Skeletal muscle tissue (tissue), 4 donors: ENCODE measurements around the gene ADAMTSL1. TPM values are rescaled to one million over a fixed set of nuclear protein-coding genes. Genes with fewer than 3 reads are reported as not detected.

Experiments used
- H3K27ac ChIP-seq: one replicate; pipeline ENCODE4 v1.7.0; 2013; ENCODE audit warnings: mild to moderate bottlenecking, low read depth, low read length, inconsistent platforms
- H3K27me3 ChIP-seq, 3 donors: one replicate each; pipeline ENCODE4 v1.7.0; 2013; ENCODE audit warnings: low read length in 3 of 3; ENCODE audit not compliant: control insufficient read depth in 3 of 3, insufficient read depth in 3 of 3
- H3K36me3 ChIP-seq, 3 donors: one replicate each; pipeline ENCODE4 v1.7.0; 2013; ENCODE audit warnings: low read length in 3 of 3; ENCODE audit not compliant: control insufficient read depth in 3 of 3, insufficient read depth in 3 of 3
- H3K4me1 ChIP-seq, 3 donors: one replicate each; pipeline ENCODE4 v1.7.0; 2013; ENCODE audit warnings: low read length in 3 of 3, mild to moderate bottlenecking in 3 of 3; ENCODE audit not compliant: control insufficient read depth in 3 of 3, insufficient read depth in 3 of 3
- H3K4me3 ChIP-seq, 3 donors: one replicate each; pipeline ENCODE4 v1.7.0; 2013; ENCODE audit warnings: low read length in 3 of 3
- H3K9ac ChIP-seq, 3 donors: one replicate each; pipeline ENCODE4 v1.7.0; 2013; ENCODE audit warnings: low read length in 3 of 3, mild to moderate bottlenecking in 3 of 3, moderate library complexity in 2 of 3, low read depth in 1 of 3
- H3K9me3 ChIP-seq, 3 donors: one replicate each; pipeline ENCODE4 v1.7.0; 2013; ENCODE audit warnings: low read length in 3 of 3; ENCODE audit not compliant: control insufficient read depth in 3 of 3
- total RNA-seq: library from RNA; depleted of rRNA; stranded (reverse); fragments of >200 nt; gene quantifications from one replicate; pipeline ENCODE4 v1.2.3, GENCODE V29; 2014
- donor health status: Osteomylitis.

ADAMTSL1 gene
- total RNA-seq, 1 donor from 2014 or later, result 18.3 TPM

GRCh38 chr9:18700714-18701113, 226.8 kb downstream of the ADAMTSL1 start:
- Histone ChIP-seq H3K27ac (no peak overlapping the region), H3K9ac (no peak overlapping the region), H3K4me1 (no peaks in the 10 kb centered on the region), H3K27me3 (no peaks in the 10 kb centered on the region), H3K36me3 (no peaks in the 10 kb centered on the region), H3K9me3 (no peaks in the 10 kb centered on the region), H3K4me3 (no peak overlapping the region)

- Histone ChIP-seq H3K36me3 (no peaks in the 10 kb centered on the region), H3K9me3 (no peaks in the 10 kb centered on the region), H3K27me3 (no peaks in the 10 kb centered on the region), H3K4me1 (peaks cover 15 to 22% (median 16%) of the 10 kb centered on the region in 3 donors), H3K9ac (no peak overlapping the region), H3K27ac (no peak overlapping the region), H3K4me3 (no peak overlapping the region)
Observed at GRCh38 chr9:18703151-18703900, 229.4 kb downstream of the ADAMTSL1 start.

- peaks cover 15 to 25% (median 17%) of the 10 kb centered on the region in 3 donors for H3K4me1 ChIP-seq
- no peak overlapping the region for H3K4me3 ChIP-seq
- no peaks in the 10 kb centered on the region for H3K9me3 ChIP-seq
- H3K27ac ChIP-seq, result no peak overlapping the region
- H3K27me3 ChIP-seq, result no peaks in the 10 kb centered on the region
- H3K36me3 ChIP-seq, result no peaks in the 10 kb centered on the region
- no peak overlapping the region for H3K9ac ChIP-seq
Observed at GRCh38 chr9:18703901-18704379, 230.0 kb downstream of the ADAMTSL1 start.

- Histone ChIP-seq H3K4me3 (no peak overlapping the region), H3K27me3 (no peaks in the 10 kb centered on the region), H3K27ac (no peak overlapping the region), H3K4me1 (peaks cover 15 to 25% (median 17%) of the 10 kb centered on the region in 3 donors), H3K9ac (no peak overlapping the region), H3K9me3 (no peaks in the 10 kb centered on the region), H3K36me3 (no peaks in the 10 kb centered on the region)
Observed at GRCh38 chr9:18705796-18706392, 231.9 kb downstream of the ADAMTSL1 start.

- Histone ChIP-seq H3K27ac (no peak overlapping the region), H3K4me3 (peak overlapping the region; percentile 0 to 38 (median 18)), H3K9me3 (no peaks in the 10 kb centered on the region), H3K36me3 (no peaks in the 10 kb centered on the region), H3K27me3 (no peaks in the 10 kb centered on the region), H3K9ac (peak overlapping the region in 2 of 3 donors; percentile 4 to 33), H3K4me1 (peaks cover 15 to 25% (median 17%) of the 10 kb centered on the region in 3 donors)
Observed at GRCh38 chr9:18706648-18707047, 232.7 kb downstream of the ADAMTSL1 start.

- Histone ChIP-seq H3K4me1 (peaks cover 15 to 25% (median 17%) of the 10 kb centered on the region in 3 donors), H3K4me3 (peak overlapping the region; percentile 0 to 38 (median 18)), H3K27me3 (no peaks in the 10 kb centered on the region), H3K9ac (peak overlapping the region in 2 of 3 donors; percentile 4 to 33), H3K27ac (peak overlapping the region; percentile 3), H3K9me3 (no peaks in the 10 kb centered on the region), H3K36me3 (no peaks in the 10 kb centered on the region)
Observed at GRCh38 chr9:18707061-18707461, 233.1 kb downstream of the ADAMTSL1 start.

- Histone ChIP-seq H3K36me3 (no peaks in the 10 kb centered on the region), H3K27me3 (no peaks in the 10 kb centered on the region), H3K9ac (no peak overlapping the region), H3K4me3 (peak overlapping the region in 2 of 3 donors; percentile 18 to 38), H3K27ac (peak overlapping the region; percentile 3), H3K4me1 (peaks cover 15 to 25% (median 17%) of the 10 kb centered on the region in 3 donors), H3K9me3 (no peaks in the 10 kb centered on the region)
Observed at GRCh38 chr9:18707489-18708205, 233.7 kb downstream of the ADAMTSL1 start.

- Histone ChIP-seq H3K9me3 (no peaks in the 10 kb centered on the region), H3K4me3 (peak overlapping the region in 1 of 3 donors; percentile 38), H3K27me3 (no peaks in the 10 kb centered on the region), H3K27ac (peak overlapping the region; percentile 3), H3K4me1 (peaks cover 15 to 25% (median 17%) of the 10 kb centered on the region in 3 donors), H3K36me3 (no peaks in the 10 kb centered on the region), H3K9ac (no peak overlapping the region)
Observed at GRCh38 chr9:18708429-18708828, 234.5 kb downstream of the ADAMTSL1 start.

GRCh38 chr9:18710065-18710464, 236.1 kb downstream of the ADAMTSL1 start:
- no peaks in the 10 kb centered on the region for H3K27me3 ChIP-seq
- no peaks in the 10 kb centered on the region for H3K36me3 ChIP-seq
- no peak overlapping the region for H3K4me3 ChIP-seq

More at GRCh38 chr9:18710065-18710464, 236.1 kb downstream of the ADAMTSL1 start:
- no peak overlapping the region for H3K27ac ChIP-seq
- H3K4me1 ChIP-seq, result peaks cover 15 to 25% (median 17%) of the 10 kb centered on the region in 3 donors
- H3K9ac ChIP-seq, result no peak overlapping the region
- H3K9me3 ChIP-seq, result no peaks in the 10 kb centered on the region
